ENCODE data around the gene ZDHHC9. TPM values are rescaled to one million over a fixed set of nuclear protein-coding genes. Genes with fewer than 3 reads are reported as not detected.

Gene ZDHHC9
- total and polyA plus RNA-seq, 2 donors from 2014 or later = 24.5 to 31.4 TPM

GRCh38 chrX:129846716-129847115, 3.0 kb upstream of the ZDHHC9 start:
- no peak for DNase-seq
- FAIRE-seq = no peak
- Histone ChIP-seq H3K9me3 (ENCODE audit: control insufficient read depth in 2 of 3, insufficient read depth in 1 of 3, low read length in 3 of 3) (no peaks in the 10 kb centered on the region), H3K27me3 (ENCODE audit: control insufficient read depth, insufficient read depth, low read length) (no peaks in the 10 kb centered on the region), H3K4me3 (ENCODE audit: low read length in 3 of 3) (no peak overlapping the region), H3K27ac (ENCODE audit: low read depth in 2 of 2, low read length in 2 of 2) (no peak overlapping the region), H3K36me3 (ENCODE audit: control insufficient read depth in 2 of 3, insufficient read depth in 3 of 3, low read length in 3 of 3) (peaks cover 0 to under 1% (median 0%) of the 10 kb centered on the region in 3 donors), H3K9ac (ENCODE audit: low read length in 3 of 3) (no peak overlapping the region), H3K4me1 (ENCODE audit: control insufficient read depth in 2 of 3, insufficient read depth in 2 of 3, low read depth in 1 of 3, low read length in 3 of 3) (peaks cover 0 to 8% (median 0%) of the 10 kb centered on the region in 3 donors)
- TF ChIP-seq CTCF (IDR thresholded peaks at IDR 0.05; ENCODE audit: borderline replicate concordance, extremely low read depth, insufficient read depth) = no peak
- intact Hi-C loops (cut with DNase I) = no loop called here

GRCh38 chrX:129845616-129846190, 2.0 kb upstream of the ZDHHC9 start:
- peaks cover 0 to 8% (median 0%) of the 10 kb centered on the region in 3 donors for H3K4me1 ChIP-seq (ENCODE audit: control insufficient read depth in 2 of 3, insufficient read depth in 2 of 3, low read depth in 1 of 3, low read length in 3 of 3)
- no peak overlapping the region for H3K4me3 ChIP-seq (ENCODE audit: low read length in 3 of 3)
- no peak overlapping the region for H3K9ac ChIP-seq (ENCODE audit: low read length in 3 of 3)
- H3K36me3 ChIP-seq (ENCODE audit: control insufficient read depth in 2 of 3, insufficient read depth in 3 of 3, low read length in 3 of 3) = peaks cover 0 to 11% (median 0%) of the 10 kb centered on the region in 3 donors
- H3K27me3 ChIP-seq (ENCODE audit: control insufficient read depth, insufficient read depth, low read length) = no peaks in the 10 kb centered on the region
- FAIRE-seq (no peak), DNase-seq (no peak)
- no peak overlapping the region for H3K27ac ChIP-seq (ENCODE audit: low read depth in 2 of 2, low read length in 2 of 2)
- no peak for TF ChIP-seq CTCF (IDR thresholded peaks at IDR 0.05; ENCODE audit: borderline replicate concordance, extremely low read depth, insufficient read depth)
- H3K9me3 ChIP-seq (ENCODE audit: control insufficient read depth in 2 of 3, insufficient read depth in 1 of 3, low read length in 3 of 3) = no peaks in the 10 kb centered on the region
- intact Hi-C loops (cut with DNase I) = no loop called here

- Histone ChIP-seq H3K27ac (ENCODE audit: low read depth in 2 of 2, low read length in 2 of 2) (peak overlapping the region; percentile 78 to 81), H3K4me1 (ENCODE audit: control insufficient read depth in 2 of 3, insufficient read depth in 2 of 3, low read depth in 1 of 3, low read length in 3 of 3) (peaks cover 0 to 8% (median 0%) of the 10 kb centered on the region in 3 donors), H3K9ac (ENCODE audit: low read length in 3 of 3) (peak overlapping the region in 2 of 3 donors; percentile 27 to 46), H3K36me3 (ENCODE audit: control insufficient read depth in 2 of 3, insufficient read depth in 3 of 3, low read length in 3 of 3) (peaks cover 0 to 11% (median 0%) of the 10 kb centered on the region in 3 donors), H3K9me3 (ENCODE audit: control insufficient read depth in 2 of 3, insufficient read depth in 1 of 3, low read length in 3 of 3) (no peaks in the 10 kb centered on the region), H3K4me3 (ENCODE audit: low read length in 3 of 3) (peak overlapping the region; percentile 59 to 84 (median 60)), H3K27me3 (ENCODE audit: control insufficient read depth, insufficient read depth, low read length) (no peaks in the 10 kb centered on the region)
- no peak for FAIRE-seq
- no peak for TF ChIP-seq CTCF (IDR thresholded peaks at IDR 0.05; ENCODE audit: borderline replicate concordance, extremely low read depth, insufficient read depth)
- intact Hi-C loops (cut with DNase I) = no loop called here
- DNase-seq = peak in 3 of 5 donors; percentile 14 to 43 (median 26)
These were observed 552 bp downstream of the ZDHHC9 start for GRCh38 chrX:129843209-129843458.
